HG02759 (cell line): Measurements from ENCODE around the gene ATP6V1G2.
"Not testable (repeated sequence)": the region's sequence is repeated elsewhere in the genome, so short reads cannot be mapped to it uniquely, and the experiment has no call there.

Experiments used
- ATAC-seq: cut with Tn5 transposase; IDR thresholded peaks from one replicate; pipeline ENCODE4 v1.9.1; 2021; ENCODE audit warnings: mild to moderate bottlenecking, moderate library complexity; ENCODE audit not compliant: unreplicated experiment

ATP6V1G2 gene

DNA sequence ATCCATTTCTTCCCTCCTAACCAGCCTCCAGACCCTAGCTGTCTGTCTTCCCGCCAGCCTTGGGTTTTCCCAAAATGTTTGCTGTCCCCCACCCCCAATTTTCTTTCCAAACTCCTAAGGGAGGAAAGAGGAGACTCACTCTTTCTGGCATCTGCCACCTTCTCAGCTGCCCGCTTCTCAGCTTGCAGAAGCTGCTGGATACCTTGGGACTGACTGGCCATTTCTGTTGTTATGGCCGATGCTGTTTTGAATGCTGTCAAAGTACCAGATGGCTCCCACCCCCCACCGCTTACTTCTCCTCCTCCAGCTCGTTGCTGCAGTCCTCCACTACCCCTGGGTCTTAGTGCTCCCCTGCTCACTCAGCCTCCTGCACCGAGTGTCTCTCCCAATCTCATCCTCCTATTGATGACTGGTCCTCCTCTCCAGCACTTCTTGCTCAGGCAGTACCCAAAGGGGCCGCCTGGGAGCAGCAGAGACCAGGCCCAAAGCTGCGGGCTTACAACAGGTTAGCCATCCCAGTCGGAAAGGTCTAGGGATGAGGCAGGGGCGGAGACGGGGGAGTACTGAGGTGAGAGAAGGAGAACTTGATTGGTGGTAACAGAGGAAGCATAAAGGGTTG is at the start of gene ATP6V1G2:
TSS of gene ATP6V1G2 (minus strand) at position 270 of the 619 bp plus-strand sequence. CDS start at position 221, 49 bp downstream.
- peak; percentile 48 for ATAC-seq

DNA sequence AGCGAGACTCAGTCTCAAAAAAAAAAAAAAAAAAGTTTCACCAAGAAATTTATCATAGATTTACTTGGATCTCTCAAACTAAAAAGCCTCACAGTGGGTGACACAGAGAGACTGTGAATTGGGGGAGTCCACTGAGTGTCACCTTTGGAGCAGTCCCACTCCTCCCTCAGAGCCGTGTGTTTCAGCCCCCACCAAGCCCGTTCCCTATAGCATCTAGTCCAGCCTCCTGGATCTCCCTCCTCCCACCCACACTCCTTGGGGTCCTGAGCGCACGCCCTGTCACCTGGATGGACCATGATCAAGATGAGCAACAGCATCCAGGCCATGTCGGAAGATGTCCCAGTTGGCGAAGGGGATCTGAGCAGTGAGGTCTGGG is 46.0 kb upstream of the ATP6V1G2 start:
- no peak for ATAC-seq

DNA sequence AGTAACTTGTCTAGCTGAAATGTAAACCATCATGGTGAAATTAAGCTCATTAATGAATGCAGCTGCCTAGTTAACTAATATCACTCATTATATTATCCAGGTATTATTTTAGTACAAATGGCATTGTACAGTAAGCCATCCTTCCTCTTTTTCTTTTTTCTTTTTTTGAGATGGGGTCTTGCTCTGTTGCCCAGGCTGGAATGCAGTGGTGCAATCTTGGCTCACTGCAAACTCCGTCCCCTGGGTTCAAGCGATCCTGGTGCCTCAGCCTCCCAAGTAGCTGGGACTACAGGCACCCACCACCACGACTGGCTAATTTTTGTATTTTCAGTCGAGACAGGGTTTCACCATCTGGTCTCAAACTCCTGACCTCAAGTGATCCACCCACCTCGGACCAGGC is 44.3 kb upstream of the ATP6V1G2 start:
- not testable (repeated sequence) for ATAC-seq

DNA sequence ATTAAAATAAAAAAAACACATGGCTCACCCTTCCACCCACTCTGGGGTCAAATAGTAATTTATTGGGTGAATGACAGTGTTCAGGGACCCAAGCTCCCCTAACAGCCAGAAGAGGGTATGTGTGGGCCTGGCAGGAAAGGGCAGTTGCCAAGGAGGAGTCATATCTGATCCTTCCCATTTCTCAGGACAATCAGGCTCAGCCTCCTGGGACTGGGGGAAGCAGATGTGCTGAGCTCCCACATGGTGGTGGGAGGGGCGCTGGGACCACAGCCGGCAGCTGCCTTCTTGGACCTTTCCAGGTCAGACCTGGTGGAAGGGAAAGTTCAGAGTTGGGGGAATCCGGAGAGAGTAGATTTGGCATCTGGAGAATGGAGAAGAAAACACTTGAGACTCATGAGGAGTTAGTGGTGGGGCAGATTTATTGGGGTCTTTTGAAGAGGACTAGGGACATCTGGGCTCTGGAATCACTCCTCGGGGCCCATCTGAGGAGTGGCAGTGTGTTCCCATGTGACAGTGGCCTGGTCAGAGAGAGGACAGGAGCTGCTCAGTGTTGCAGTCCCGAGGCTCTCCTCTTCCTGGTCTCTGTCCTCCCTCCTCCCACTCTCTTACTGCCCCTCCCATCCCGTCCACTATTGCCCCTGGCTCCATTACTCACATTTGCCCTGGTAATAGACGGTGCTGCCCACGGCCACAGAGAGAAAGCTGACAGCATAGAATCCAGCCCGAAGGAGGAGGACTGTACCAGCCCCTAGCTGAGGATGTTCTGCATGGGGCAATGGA is 42.7 kb upstream of the ATP6V1G2 start:
- ATAC-seq: no peak

DNA sequence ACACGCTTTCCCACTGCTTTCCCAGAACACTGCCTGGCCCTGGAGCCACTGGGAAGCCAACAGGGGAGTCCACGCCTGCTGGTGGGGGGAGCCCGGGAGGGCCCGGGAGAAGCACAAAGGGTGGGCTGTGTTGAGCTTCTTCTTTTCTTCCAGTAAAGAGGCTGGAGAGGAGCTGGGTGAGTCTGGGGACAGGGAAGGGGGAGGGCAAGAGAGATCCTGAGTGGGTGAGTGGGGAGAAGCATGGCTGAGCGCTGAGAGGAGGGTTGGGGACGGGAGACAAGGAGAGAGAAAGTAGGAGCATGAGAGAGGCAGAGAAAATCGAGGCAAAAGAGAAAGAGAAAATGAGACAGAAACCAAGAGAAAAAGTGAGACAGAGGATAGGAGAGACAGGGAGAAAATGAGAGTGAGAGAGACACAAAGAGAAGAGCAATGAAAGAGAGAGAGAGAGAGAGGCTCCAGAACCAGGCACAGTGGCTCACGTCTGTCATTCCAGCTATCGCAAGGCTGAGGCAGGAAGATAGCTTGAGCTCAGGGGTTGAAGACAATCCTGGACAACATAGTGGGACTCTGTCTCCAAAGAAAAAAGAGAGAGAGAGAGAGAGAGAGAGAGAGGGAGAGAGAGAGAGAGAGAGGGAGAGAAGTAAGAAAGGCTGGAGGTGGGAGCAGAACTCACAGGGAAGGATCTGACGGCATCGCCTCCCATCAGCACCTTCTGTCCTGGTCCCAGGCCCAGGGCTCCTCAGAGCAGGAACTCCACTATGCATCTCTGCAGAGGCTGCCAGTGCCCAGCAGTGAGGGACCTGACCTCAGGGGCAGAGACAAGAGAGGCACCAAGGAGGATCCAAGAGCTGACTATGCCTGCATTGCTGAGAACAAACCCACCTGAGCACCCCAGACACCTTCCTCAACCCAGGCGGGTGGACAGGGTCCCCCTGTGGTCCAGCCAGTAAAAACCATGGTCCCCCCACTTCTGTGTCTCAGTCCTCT is 41.7 kb upstream of the ATP6V1G2 start:
- no peak for ATAC-seq

DNA sequence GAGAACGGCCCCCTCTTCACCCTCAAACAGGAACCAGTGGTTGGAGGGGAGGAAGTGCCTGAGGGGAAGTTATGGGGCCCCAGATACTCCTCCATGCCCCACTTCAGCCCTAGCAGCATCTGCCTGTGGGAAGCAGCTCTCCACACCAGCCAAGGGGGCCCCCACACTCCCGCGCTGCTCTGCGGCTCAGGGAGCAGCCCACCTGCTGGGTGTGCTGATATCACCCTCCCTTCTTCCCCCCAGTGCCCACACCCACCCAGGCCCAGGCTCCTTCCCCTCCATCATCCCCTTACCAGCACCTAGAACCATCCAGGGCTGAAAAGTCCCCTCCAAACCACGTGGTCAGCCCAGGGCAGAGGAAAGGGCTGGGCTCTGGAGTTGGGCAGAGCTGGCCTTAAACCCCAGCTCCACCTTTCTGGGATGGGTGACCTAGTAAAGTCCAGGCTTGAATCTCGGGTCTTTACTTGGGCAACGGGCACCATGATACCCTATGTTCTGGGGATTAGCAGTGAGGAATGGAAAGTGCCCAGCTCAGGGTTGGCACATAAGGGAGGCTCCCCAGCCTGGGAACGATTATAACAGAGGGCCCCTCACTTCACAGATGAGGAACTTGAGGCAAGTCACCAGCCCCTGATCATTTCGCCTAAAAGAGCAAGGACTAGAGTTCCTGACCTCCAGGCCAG is 40.3 kb upstream of the ATP6V1G2 start:
- no peak for ATAC-seq

DNA sequence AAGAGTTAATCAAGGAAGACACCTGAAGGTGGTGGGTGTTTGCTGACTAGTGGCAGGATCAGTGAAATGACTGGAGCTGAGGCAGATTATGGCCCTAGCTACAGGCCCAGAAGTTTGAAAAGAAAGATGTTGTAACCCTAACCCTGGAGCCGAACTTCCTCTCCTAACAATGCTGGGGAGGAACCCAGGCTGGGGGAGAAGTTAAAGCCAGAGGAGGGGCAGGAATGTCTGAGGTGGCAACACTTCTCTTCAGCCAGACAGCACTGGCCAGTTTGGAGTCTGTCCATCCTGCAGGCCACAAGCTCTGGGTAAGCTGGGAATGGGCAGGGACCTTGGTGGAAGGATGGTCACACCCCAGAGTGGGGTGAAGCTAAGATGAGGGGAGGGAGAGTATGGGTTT is 39.6 kb upstream of the ATP6V1G2 start, which contains the start of gene LST1:
TSS of gene LST1 (plus strand) at position 270 of the 400 bp plus-strand sequence. CDS start 1,023 bp downstream, outside the sequence.
- ATAC-seq: no peak

DNA sequence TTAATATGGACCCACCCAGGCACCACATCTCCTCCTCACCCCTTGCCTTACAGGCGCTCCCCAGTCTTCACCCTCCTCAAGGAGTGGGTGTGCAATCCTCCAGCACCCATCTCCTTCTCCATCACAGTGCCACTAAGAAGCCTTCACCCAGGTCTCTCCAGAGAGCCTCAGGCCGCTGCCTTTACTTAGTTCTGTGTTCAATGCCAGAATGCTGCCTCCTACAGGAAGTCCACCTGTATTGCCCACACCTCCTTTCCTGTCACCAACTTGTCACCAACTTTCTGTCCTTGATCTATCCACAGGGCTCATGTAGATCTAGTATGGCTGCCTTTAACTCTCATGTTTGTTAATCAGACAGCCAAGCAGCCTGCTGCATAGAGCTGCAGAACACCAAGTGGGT is 39.1 kb upstream of the ATP6V1G2 start:
- no peak for ATAC-seq

DNA sequence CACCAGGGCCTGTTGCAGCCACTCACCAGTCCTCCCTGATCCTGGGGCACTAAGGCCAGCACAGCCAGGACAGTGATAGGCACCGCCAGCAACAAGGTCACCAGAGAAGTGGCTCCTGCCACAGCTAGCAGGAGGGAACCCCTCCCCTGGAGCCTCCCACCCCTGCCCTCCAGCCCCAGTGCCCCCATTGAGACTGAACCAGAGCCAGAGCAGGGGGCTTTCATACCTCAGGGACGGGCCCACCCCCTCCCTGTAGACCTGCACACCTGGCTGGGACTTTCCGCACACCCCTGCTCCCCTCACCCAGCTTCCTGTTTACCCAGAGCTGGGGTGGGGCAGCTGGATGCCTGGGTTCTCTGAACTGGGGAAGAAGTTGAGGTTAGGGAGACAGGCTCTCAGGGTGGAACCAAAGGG is 35.8 kb upstream of the ATP6V1G2 start, which contains the start of gene LTB:
TSS of gene LTB (minus strand) at position 195 of the 414 bp plus-strand sequence. CDS start at position 188, 7 bp downstream.
- no peak for ATAC-seq

DNA sequence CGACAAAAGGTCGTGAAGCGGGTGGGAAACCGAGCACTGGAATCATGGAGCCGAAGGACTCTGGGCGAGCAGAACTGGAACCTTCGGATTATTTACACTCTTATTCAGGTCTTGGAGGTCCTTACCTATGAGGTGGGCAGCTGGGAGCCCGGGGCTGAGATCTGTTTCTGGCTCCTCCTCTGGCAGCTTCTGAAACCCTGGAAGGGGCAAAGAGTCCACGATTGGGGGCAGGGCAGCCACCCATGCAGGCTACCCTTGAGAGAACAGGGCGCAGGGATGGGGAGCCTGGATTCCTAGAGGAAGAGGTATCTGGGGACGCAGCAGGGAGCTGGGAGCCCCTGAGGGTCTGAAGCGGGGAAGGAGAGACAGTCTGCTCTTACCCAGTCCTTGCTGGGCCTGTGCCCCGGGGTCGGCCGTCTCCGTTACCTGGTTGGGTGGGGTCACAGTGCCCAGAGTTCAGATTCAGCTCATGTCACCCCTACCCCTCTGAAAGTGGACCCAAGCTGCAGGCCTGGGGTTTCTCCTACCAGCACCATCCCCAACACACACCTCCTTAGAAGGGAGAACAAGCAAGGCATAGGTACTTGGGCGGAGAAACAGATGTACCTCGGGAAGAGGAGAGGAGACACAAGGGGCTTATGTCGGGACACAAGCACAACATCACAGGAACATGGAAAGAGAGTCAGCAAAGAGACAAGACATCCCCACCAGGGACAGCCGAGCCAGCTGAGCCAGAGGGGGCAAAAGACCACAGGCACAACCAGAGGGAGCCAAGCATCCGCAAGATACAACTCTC is 35.2 kb upstream of the ATP6V1G2 start:
- ATAC-seq: no peak

DNA sequence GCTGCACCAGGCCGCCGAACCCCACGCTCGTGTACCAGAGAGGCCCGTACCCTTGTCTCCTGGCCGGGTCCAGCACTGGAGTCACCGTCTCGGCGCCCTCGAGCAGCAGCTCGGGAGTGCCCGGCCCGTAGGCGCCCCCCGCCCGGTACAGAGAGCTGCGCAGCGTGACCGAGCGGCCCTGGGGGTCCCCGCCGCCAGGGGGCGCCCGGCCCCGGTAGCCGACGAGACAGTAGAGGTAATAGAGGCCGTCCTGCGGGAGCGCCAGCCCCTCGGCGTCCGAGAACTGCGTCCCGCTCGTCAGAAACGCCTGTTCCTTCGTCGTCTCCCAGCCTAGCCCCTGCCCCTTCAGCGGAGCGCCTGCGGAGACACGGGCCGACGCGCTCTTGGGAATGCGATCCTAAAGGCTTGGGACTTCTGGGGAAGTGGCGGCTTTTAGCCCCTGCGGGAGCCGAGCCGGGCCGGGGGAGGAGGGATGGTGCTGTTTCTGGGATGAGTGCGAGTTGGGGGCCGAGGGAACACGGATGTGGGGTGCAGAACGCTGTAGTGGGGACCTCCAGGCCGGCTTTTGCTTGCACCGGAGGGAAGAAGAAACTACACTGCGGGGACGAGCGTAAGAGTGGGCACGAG is 34.5 kb upstream of the ATP6V1G2 start:
- peak; percentile 73 for ATAC-seq

DNA sequence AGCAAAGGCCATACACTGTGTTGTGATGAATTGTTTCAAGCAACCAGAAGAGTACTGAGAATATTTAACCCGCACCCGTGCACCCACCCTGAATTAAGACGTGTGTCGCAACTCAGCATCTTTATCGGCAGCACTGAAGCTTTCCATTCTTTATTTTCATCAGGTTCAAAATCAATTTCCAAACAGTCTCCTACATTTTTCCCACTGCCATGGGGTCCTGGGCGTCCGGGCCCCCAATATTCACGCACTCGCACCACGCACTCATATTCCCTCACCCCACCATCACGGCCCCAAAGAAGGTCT is 34.0 kb upstream of the ATP6V1G2 start:
- ATAC-seq: no peak

DNA sequence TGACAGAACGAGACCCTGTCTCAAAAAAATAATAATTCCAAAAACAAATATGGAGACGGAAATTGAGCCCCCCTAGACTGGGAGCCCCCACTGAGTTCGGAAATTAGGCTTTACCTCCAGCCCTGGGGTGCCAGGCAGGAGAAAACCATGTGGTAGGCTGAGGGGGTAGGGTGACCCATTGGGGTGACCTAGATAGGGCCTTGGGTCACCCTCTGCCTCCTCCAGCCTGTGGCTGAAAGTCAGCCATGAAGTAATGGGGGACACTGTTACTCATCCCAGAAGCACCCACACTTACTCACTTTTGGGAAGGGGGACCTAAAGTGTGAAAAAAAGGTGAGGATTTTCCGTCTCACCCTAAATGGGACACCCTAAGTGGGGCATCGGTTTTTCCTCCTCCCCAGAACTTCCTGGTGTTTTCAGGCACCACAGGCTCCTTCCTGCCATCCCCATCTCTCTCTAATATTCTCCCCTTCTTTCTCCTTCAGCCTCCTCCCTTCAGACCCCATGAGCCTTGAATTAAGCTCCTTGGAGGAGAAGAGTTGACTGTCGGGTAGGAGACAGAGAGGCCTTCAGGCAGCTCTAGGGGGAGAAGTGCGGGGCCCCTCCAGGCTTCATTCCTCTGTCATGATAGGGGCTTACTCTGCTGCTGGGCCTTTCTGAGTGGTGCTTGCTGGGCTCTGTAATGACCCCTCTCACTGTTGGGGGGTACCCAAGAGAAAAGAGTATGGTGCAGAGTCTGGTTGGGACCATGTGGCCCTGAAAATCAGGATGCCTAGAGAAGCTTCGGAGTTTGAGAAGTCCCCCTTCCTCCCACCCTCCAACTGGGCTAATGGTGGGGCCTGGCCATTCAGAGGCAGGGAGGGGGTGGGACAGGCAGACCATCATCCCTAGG is 33.4 kb upstream of the ATP6V1G2 start:
- ATAC-seq: no peak

DNA sequence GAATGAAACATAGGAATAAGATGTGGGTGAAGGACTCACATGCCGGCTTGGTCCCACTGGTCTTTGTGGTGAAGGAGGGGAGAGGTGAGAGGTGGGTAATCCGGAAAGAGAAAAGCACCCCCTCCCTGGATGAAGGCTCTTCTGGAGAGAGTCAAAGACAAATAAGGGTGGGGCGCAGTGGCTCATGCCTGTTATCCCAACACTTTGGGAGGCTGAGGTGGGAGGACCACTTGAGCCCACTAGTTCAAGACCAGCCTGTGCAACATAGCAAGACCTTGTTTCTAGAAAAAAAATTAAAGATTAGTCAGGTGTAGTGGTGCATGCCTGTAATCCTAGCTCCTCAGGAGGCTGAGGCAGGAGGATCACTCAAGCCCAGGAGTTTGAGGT is 32.7 kb upstream of the ATP6V1G2 start:
- ATAC-seq: no peak

DNA sequence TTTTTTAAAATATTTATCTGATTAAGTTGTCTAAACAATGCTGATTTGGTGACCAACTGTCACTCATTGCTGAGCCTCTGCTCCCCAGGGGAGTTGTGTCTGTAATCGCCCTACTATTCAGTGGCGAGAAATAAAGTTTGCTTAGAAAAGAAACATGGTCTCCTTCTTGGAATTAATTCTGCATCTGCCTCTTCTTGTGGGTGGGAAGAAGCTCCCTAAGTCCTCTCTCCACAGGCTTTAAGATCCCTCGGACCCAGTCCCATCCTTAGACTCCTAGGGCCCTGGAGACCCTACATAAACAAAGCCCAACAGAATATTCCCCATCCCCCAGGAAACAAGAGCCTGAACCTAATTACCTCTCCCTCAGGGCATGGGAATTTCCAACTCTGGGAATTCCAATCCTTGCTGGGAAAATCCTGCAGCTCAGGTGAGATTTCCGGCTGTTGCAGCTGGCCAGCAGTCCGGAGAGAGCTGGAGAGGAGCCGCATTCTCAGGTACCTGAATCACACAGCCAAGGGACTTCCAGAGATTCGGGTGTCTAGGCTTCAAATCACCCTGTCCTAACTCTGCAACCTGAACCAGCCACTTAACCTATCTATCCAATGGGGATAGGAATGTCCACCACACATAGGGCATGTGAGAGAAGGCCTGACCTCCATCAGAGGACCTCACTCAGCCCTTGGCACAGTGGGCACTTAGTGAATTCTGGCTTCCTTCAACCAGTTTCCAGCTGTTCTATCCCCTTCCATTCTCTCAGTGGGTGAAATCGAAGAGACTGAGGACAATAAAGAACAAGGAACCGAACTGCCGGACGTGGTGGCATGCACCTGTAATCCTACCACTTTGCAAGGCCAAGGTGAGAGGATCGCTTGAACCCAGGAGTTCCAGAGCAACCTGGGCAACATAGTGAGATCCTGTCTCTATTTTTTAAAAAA is 32.0 kb upstream of the ATP6V1G2 start:
- no peak for ATAC-seq

DNA sequence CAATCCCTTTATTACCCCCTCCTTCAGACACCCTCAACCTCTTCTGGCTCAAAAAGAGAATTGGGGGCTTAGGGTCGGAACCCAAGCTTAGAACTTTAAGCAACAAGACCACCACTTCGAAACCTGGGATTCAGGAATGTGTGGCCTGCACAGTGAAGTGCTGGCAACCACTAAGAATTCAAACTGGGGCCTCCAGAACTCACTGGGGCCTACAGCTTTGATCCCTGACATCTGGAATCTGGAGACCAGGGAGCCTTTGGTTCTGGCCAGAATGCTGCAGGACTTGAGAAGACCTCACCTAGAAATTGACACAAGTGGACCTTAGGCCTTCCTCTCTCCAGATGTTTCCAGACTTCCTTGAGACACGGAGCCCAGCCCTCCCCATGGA is 31.2 kb upstream of the ATP6V1G2 start:
- no peak for ATAC-seq

DNA sequence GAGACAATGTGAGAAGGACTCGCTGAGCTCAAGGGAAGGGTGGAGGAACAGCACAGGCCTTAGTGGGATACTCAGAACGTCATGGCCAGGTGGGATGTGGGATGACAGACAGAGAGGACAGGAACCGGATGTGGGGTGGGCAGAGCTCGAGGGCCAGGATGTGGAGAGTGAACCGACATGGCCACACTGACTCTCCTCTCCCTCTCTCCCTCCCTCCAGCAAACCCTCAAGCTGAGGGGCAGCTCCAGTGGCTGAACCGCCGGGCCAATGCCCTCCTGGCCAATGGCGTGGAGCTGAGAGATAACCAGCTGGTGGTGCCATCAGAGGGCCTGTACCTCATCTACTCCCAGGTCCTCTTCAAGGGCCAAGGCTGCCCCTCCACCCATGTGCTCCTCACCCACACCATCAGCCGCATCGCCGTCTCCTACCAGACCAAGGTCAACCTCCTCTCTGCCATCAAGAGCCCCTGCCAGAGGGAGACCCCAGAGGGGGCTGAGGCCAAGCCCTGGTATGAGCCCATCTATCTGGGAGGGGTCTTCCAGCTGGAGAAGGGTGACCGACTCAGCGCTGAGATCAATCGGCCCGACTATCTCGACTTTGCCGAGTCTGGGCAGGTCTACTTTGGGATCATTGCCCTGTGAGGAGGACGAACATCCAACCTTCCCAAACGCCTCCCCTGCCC is 30.6 kb upstream of the ATP6V1G2 start:
- no peak for ATAC-seq
